HG03558 (cell line): ENCODE data around the gene VAMP5.
A peak's percentile ranks its signal among the peaks of the same experiment; 100 is the strongest.
"Not testable (repeated sequence)": the region's sequence is repeated elsewhere in the genome, so short reads cannot be mapped to it uniquely, and the experiment has no call there.

Source experiments
- ATAC-seq: cut with Tn5 transposase; IDR thresholded peaks from one replicate; pipeline ENCODE4 v1.9.1; 2021; ENCODE audit warnings: moderate number of reproducible peaks; ENCODE audit not compliant: unreplicated experiment; ENCODE audit errors: extremely low read depth

Gene VAMP5

GRCh38 chr2:85549826-85550225 is 34.4 kb upstream of the VAMP5 start:
- ATAC-seq: no peak

- no peak for ATAC-seq
Measured at GRCh38 chr2:85550486-85550885, 33.7 kb upstream of the VAMP5 start.

- ATAC-seq: no peak
Measured at GRCh38 chr2:85551698-85552678, 32.2 kb upstream of the VAMP5 start.

GRCh38 chr2:85553184-85553583 is 31.0 kb upstream of the VAMP5 start:
- ATAC-seq: no peak

- no peak for ATAC-seq
Measured at GRCh38 chr2:85554980-85555612, 29.1 kb upstream of the VAMP5 start.

- ATAC-seq: no peak
Measured at GRCh38 chr2:85557130-85557529, 27.1 kb upstream of the VAMP5 start.

GRCh38 chr2:85558160-85558559 is 26.1 kb upstream of the VAMP5 start:
- no peak for ATAC-seq

GRCh38 chr2:85560403-85560726 is 23.9 kb upstream of the VAMP5 start:
- ATAC-seq: not testable (repeated sequence)

GRCh38 chr2:85560812-85561279 is 23.4 kb upstream of the VAMP5 start:
- ATAC-seq: no peak

- ATAC-seq: peak; percentile 66
Measured at GRCh38 chr2:85561280-85562212, 22.7 kb upstream of the VAMP5 start, which contains the start of gene GGCX. GGCX (minus strand) TSS chr2:85561493; CDS start chr2:85561428, 65 bp downstream.

- no peak for ATAC-seq
Measured at GRCh38 chr2:85564144-85564563, 20.1 kb upstream of the VAMP5 start.

- ATAC-seq: no peak
Measured at GRCh38 chr2:85566265-85566664, 18.0 kb upstream of the VAMP5 start.

- no peak for ATAC-seq
Measured at GRCh38 chr2:85575739-85576138, 8.5 kb upstream of the VAMP5 start.

- no peak for ATAC-seq
Measured at GRCh38 chr2:85577063-85577385, 7.2 kb upstream of the VAMP5 start.

GRCh38 chr2:85577386-85578242 is 6.6 kb upstream of the VAMP5 start, which contains the start of gene VAMP8:
VAMP8 (plus strand) TSS chr2:85577586; CDS start chr2:85577647, 61 bp downstream.
- ATAC-seq: no peak

GRCh38 chr2:85578243-85579180 is 5.7 kb upstream of the VAMP5 start:
- ATAC-seq: no peak

GRCh38 chr2:85579266-85579935 is 4.8 kb upstream of the VAMP5 start:
- no peak for ATAC-seq

- no peak for ATAC-seq
Measured at GRCh38 chr2:85580206-85580605, 4.0 kb upstream of the VAMP5 start.
